Measurements from ENCODE around the gene C2CD4B.

The C2CD4B gene

GRCh38 chr15:62147551-62147950, 17.5 kb downstream of the C2CD4B start:
- no peak for DNase-seq

- DNase-seq: no peak
Measured at GRCh38 chr15:62147149-62147548, 17.9 kb downstream of the C2CD4B start.

- no peak for DNase-seq
Measured at GRCh38 chr15:62145015-62145735, 19.9 kb downstream of the C2CD4B start.

GRCh38 chr15:62142736-62143135, 22.3 kb downstream of the C2CD4B start:
- DNase-seq: no peak

- DNase-seq: no peak
Measured at GRCh38 chr15:62141643-62142588, 23.2 kb downstream of the C2CD4B start.

GRCh38 chr15:62141200-62141599, 23.9 kb downstream of the C2CD4B start:
- no peak for DNase-seq

GRCh38 chr15:62138124-62138523, 27.0 kb downstream of the C2CD4B start:
- peak; percentile 8 for DNase-seq

- no peak for DNase-seq
Measured at GRCh38 chr15:62136911-62137865, 27.9 kb downstream of the C2CD4B start.

GRCh38 chr15:62135532-62136134, 29.5 kb downstream of the C2CD4B start:
- DNase-seq: peak; percentile 28

- no peak for DNase-seq
Measured at GRCh38 chr15:62133141-62133540, 31.9 kb downstream of the C2CD4B start.

- no peak for DNase-seq
Measured at GRCh38 chr15:62128916-62129315, 36.2 kb downstream of the C2CD4B start.

- no peak for DNase-seq
Measured at GRCh38 chr15:62126364-62126763, 38.7 kb downstream of the C2CD4B start.

- DNase-seq: peak; percentile 36
Measured at GRCh38 chr15:62125773-62126172, 39.3 kb downstream of the C2CD4B start.

GRCh38 chr15:62124973-62125303, 40.1 kb downstream of the C2CD4B start:
- DNase-seq: no peak

GRCh38 chr15:62124176-62124972, 40.7 kb downstream of the C2CD4B start:
- peak; percentile 9 for DNase-seq

- no peak for DNase-seq
Measured at GRCh38 chr15:62122249-62122648, 42.8 kb downstream of the C2CD4B start.

GRCh38 chr15:62121273-62122015, 43.6 kb downstream of the C2CD4B start:
- no peak for DNase-seq

GRCh38 chr15:62120776-62121175, 44.3 kb downstream of the C2CD4B start:
- no peak for DNase-seq

GRCh38 chr15:62119874-62120273, 45.2 kb downstream of the C2CD4B start:
- DNase-seq: no peak

- peak; percentile 97 for DNase-seq
Measured at GRCh38 chr15:62119227-62119864, 45.7 kb downstream of the C2CD4B start.
